DMS 273 (cell line): ENCODE data around the gene HAPLN3.

Source experiments
- DNase-seq: peaks from one replicate; lab custom pipeline; 2025; ENCODE audit not compliant: unreplicated experiment; lab: John Stamatoyannopoulos, UW

The HAPLN3 gene

DNA sequence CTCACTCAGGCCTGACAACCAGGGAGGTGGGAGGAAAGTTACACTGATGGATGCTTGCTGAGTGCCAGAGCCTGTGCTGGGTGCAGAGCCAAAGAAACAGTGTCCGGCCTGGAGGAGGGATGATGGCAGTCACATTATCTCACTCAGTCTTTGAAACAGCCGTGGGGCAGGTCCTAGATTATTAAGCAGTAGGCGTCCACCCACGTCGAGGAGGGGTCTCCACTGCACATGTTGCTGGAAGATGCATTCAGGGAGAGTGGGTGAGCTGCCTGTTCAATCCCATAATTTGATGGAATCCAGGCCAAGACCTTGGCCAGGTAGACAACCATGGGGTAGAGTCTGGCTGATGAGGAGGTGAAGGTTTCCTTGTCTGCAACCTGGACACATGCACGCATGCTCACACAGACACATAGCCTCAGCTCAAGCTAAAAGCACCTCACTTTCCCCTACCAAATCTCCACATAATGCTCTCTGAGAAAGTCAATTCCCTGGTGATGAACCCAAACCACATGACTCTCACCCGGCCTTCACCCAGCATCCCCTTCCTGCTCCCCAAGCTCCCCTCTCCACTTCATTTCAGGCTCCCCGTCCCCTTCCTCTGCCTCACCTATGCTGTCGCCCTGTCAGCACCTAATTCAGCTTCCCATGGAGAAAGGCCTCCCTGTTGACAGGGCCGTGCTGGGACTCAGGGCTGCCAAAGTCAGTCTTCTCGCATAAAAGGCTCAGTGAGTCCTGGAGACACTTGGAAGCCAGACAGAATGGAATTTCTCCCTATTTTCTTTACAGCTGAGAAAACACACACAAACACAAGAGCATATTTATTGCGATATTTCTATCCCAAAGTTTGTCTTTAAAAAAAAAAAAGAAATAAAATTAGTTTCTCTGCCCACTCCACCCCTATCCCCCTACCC is 62.3 kb downstream of the HAPLN3 start:
- no peak for DNase-seq

DNA sequence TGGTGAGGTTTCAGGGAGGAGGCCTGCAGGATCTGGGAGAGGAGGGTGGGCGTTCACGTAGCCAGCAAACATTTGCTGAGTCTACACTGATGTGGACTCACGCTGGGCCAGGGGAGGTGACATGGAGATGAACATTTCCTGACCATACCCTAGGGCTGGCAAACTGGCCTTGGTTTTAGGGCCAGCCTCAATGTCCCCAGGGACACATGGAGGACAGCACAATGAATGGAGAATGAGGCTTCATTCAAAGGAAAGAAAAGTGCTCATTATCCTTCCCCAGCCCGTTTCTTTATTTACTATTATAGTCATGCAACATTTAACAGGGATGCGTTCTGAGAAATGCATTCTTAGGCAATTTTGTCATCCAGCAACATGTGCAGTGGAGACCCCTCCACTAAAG is 65.3 kb downstream of the HAPLN3 start:
- no peak for DNase-seq

DNA sequence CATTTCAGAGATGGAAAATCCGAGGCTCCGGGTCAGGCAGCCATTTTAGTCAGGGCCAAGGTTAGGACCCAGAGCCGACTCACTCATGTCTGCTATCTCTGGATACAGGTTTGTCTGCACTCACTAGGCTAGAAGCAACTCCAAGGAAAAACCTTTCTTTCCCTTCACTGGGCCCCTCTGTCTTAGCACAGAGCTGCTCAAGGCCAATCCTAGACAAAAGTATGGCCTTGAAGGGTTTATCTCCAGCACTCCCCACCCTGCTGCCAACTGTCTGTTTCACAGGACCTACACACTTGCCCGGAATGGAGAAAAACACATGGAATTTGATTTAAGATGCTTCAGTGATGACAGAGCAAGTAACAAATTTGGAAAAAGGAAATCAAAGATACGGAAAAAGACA is 66.6 kb downstream of the HAPLN3 start:
- DNase-seq = no peak
